DND-41 (cell line): ENCODE results near the gene CLIC5.

Source experiments
- ATAC-seq: fragments of 200-7000 bp; cut with Tn5 transposase; 3 replicates; pipeline ENCODE4 v1.9.1; 2021; ENCODE audit warnings: low read depth; ENCODE audit not compliant: insufficient read depth
- DNase-seq: peaks from one replicate; pipeline ENCODE4 v3.0.0-alpha.2; 2020
- H2AFZ ChIP-seq: 2 replicates; pipeline ENCODE4 v1.6.0; 2012; ENCODE audit warnings: low read depth, low read length
- H3K27ac ChIP-seq: 2 replicates; pipeline ENCODE4 v1.5.1; 2012; ENCODE audit warnings: low read length, inconsistent platforms
- H3K27me3 ChIP-seq: fragments of 200-600 bp; sonication (generic); 2 replicates; pipeline ENCODE4 v1.6.0; 2012; ENCODE audit warnings: low read length, mild to moderate bottlenecking, inconsistent platforms; ENCODE audit not compliant: insufficient read depth, poor library complexity
- H3K36me3 ChIP-seq: 2 replicates; pipeline ENCODE4 v1.5.1; 2012; ENCODE audit warnings: low read length, inconsistent platforms; ENCODE audit not compliant: insufficient read depth
- H3K4me1 ChIP-seq: 2 replicates; pipeline ENCODE4 v1.5.1; 2012; ENCODE audit warnings: mild to moderate bottlenecking, low read length; ENCODE audit not compliant: insufficient read depth
- H3K4me2 ChIP-seq: 2 replicates; pipeline ENCODE4 v1.6.0; 2012; ENCODE audit warnings: mild to moderate bottlenecking, moderate library complexity, low read length, inconsistent platforms; ENCODE audit not compliant: insufficient read depth
- H3K4me3 ChIP-seq, 2 experiments: fragments of 200-600 bp in 1 of 2; shearing (Covaris generic) in 1 of 2; 2 replicates each; pipeline ENCODE4 v1.5.1; 2012 to 2016; ENCODE audit warnings: inconsistent platforms in 2 of 2, low read length in 2 of 2, mild to moderate bottlenecking in 2 of 2, low read depth in 1 of 2, moderate library complexity in 1 of 2
- H3K79me2 ChIP-seq: 2 replicates; pipeline ENCODE4 v1.6.0; 2012; ENCODE audit warnings: low read length, inconsistent platforms; ENCODE audit not compliant: insufficient read depth
- H3K9ac ChIP-seq: 2 replicates; pipeline ENCODE4 v1.6.0; 2012; ENCODE audit warnings: low read depth, mild to moderate bottlenecking, inconsistent platforms, low read length, moderate library complexity
- H3K9me3 ChIP-seq: 2 replicates; pipeline ENCODE4 v1.5.1; 2012; ENCODE audit warnings: low read length, moderate library complexity, mild to moderate bottlenecking, inconsistent platforms; ENCODE audit not compliant: insufficient read depth, severe bottlenecking
- H4K20me1 ChIP-seq: 2 replicates; pipeline ENCODE4 v1.6.0; 2012; ENCODE audit warnings: low read length; ENCODE audit not compliant: insufficient read depth
- CTCF ChIP-seq: IDR thresholded peaks from 2 replicates; pipeline ENCODE4 v1.5.1; 2012; ENCODE audit warnings: borderline replicate concordance, low read length, moderate library complexity, mild to moderate bottlenecking; ENCODE audit not compliant: poor library complexity, severe bottlenecking; ENCODE audit errors: extremely low read depth
- EZH2 ChIP-seq: IDR thresholded peaks from 3 replicates; pipeline ENCODE4 v1.6.1; 2012; ENCODE audit warnings: borderline replicate concordance, low read depth, mild to moderate bottlenecking, moderate library complexity, low read length, inconsistent platforms; ENCODE audit not compliant: severe bottlenecking

Gene CLIC5

GRCh38 chr6:46032110-46032998 lies 16.7 kb upstream of the CLIC5 start:
- Histone ChIP-seq H3K36me3 (no peaks in the 10 kb centered on the region), H3K9me3 (no peaks in the 10 kb centered on the region), H3K4me2 (no peak overlapping the region), H3K27me3 (peaks cover 17% of the 10 kb centered on the region), H3K9ac (no peak overlapping the region), H3K4me3 (no peak overlapping the region), H3K4me1 (no peaks in the 10 kb centered on the region), H4K20me1 (no peaks in the 10 kb centered on the region), H3K27ac (no peak overlapping the region), H3K79me2 (no peaks in the 10 kb centered on the region), H2AFZ (no peak overlapping the region)
- ATAC-seq (no peak), DNase-seq (no peak)
- no peak for TF ChIP-seq CTCF
- no peak for TF ChIP-seq EZH2

GRCh38 chr6:46029602-46030001 lies 13.9 kb upstream of the CLIC5 start:
- Histone ChIP-seq H3K79me2 (no peaks in the 10 kb centered on the region), H4K20me1 (no peaks in the 10 kb centered on the region), H3K4me1 (no peaks in the 10 kb centered on the region), H2AFZ (no peak overlapping the region), H3K27ac (no peak overlapping the region), H3K4me3 (no peak overlapping the region), H3K27me3 (peaks cover 17% of the 10 kb centered on the region), H3K36me3 (no peaks in the 10 kb centered on the region), H3K4me2 (no peak overlapping the region), H3K9me3 (no peaks in the 10 kb centered on the region), H3K9ac (no peak overlapping the region)
- ATAC-seq, result no peak
- DNase-seq, result no peak
- TF ChIP-seq EZH2, result no peak
- no peak for TF ChIP-seq CTCF

GRCh38 chr6:46026307-46026706 lies 10.6 kb upstream of the CLIC5 start:
- TF ChIP-seq EZH2 (no peak), CTCF (no peak)
- Histone ChIP-seq H2AFZ (no peak overlapping the region), H4K20me1 (no peaks in the 10 kb centered on the region), H3K27me3 (peaks cover 20% of the 10 kb centered on the region), H3K4me1 (no peaks in the 10 kb centered on the region), H3K36me3 (no peaks in the 10 kb centered on the region), H3K27ac (no peak overlapping the region), H3K9ac (no peak overlapping the region), H3K4me3 (no peak overlapping the region), H3K79me2 (no peaks in the 10 kb centered on the region), H3K9me3 (no peaks in the 10 kb centered on the region), H3K4me2 (no peak overlapping the region)
- DNase-seq (no peak), ATAC-seq (no peak)
